ENCODE data around the gene TUBB3.

TUBB3 gene

GRCh38 chr16:89902980-89903379, 20.2 kb upstream of the TUBB3 start:
- no peak for TF ChIP-seq CTCF (conservative IDR thresholded peaks at IDR 0.05; ENCODE audit: low read depth, low read length)
- DNase-seq (ENCODE audit: low read depth): no peak
- H3K4me3 ChIP-seq (ENCODE audit: low read depth, low read length): no peak overlapping the region

GRCh38 chr16:89903908-89904515, 19.1 kb upstream of the TUBB3 start:
- DNase-seq (ENCODE audit: low read depth): no peak
- TF ChIP-seq CTCF (conservative IDR thresholded peaks at IDR 0.05; ENCODE audit: low read depth, low read length): no peak
- no peak overlapping the region for H3K4me3 ChIP-seq (ENCODE audit: low read depth, low read length)

- no peak for TF ChIP-seq CTCF (conservative IDR thresholded peaks at IDR 0.05; ENCODE audit: low read depth, low read length)
- H3K4me3 ChIP-seq (ENCODE audit: low read depth, low read length): no peak overlapping the region
- no peak for DNase-seq (ENCODE audit: low read depth)
These were observed 18.3 kb upstream of the TUBB3 start for GRCh38 chr16:89904606-89905510.

- TF ChIP-seq CTCF (conservative IDR thresholded peaks at IDR 0.05; ENCODE audit: low read depth, low read length): no peak
- H3K4me3 ChIP-seq (ENCODE audit: low read depth, low read length): no peak overlapping the region
- no peak for DNase-seq (ENCODE audit: low read depth)
These were observed 17.5 kb upstream of the TUBB3 start for GRCh38 chr16:89905511-89906139.

- peak; percentile 9 for TF ChIP-seq CTCF (conservative IDR thresholded peaks at IDR 0.05; ENCODE audit: low read depth, low read length)
- H3K4me3 ChIP-seq (ENCODE audit: low read depth, low read length): no peak overlapping the region
- DNase-seq (ENCODE audit: low read depth): no peak
These were observed 16.8 kb upstream of the TUBB3 start for GRCh38 chr16:89906140-89907025.

GRCh38 chr16:89907055-89907814, 15.9 kb upstream of the TUBB3 start:
- TF ChIP-seq CTCF (conservative IDR thresholded peaks at IDR 0.05; ENCODE audit: low read depth, low read length): no peak
- H3K4me3 ChIP-seq (ENCODE audit: low read depth, low read length): no peak overlapping the region
- DNase-seq (ENCODE audit: low read depth): no peak

All from choroid plexus epithelial cell (primary cell).